ENCODE results near the gene DMBT1.

The DMBT1 gene

DNA sequence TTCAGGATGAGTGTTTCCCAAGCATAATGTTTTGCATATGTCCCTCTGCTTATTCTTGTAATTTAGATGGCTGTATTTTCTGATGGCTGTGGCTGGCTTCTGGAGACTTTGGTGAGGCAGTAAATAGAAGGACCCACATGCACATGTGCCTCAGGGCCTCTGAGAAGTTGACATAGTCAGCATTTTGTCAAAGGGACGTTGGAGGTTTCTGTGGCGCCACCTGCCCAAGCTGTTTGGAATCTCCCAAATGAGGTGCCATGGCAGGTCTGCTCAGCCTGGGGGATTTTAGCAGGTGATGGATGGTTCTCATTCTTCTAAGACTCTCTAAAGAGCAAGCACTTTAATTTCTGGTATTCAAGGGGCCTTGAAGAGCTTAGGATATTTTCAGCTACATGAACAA, 109.3 kb downstream of the DMBT1 start:
- DNase-seq (ENCODE audit: low read depth in 2 of 2) = no peak

DNA sequence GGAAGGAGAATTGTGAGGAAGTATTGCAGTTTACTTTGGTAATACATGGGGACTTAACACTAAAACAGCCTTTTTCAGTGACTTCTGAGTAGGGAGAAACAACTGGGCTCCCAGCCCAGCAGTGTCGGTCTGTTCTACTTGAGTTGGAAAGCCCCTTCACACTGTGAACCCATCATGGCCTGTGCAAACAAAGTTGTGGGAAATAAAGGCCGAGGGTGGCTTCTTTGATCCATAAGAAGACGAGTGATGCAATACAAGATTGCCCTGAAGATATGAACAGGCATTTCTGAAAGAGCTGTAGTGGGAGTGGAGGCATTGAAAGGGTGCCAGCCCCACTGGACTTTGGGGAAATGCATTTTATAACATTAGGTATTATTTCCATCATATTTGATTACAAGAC, 110.8 kb downstream of the DMBT1 start:
- no peak for DNase-seq (ENCODE audit: low read depth in 2 of 2)

DNA sequence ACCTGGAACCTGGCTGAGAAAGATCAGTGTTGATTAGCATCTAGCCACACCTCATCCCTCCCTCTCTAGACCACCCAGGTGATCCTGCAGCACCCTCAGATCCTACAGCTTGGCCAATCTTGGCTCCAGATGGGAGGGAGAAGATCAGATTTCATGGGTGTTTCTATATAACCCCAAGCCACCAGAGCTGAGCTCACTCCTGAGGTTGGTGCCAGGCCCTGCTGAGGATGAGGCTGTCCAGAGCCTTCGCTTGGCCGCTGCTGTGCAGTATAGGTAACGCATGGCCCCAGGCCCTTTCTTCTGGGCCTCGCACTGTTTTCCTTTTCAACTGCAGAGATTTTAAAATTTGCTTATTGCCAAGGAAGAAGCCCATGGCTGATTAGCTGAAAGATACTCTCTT, 112.1 kb downstream of the DMBT1 start:
- no peak for DNase-seq (ENCODE audit: low read depth in 2 of 2)

DNA sequence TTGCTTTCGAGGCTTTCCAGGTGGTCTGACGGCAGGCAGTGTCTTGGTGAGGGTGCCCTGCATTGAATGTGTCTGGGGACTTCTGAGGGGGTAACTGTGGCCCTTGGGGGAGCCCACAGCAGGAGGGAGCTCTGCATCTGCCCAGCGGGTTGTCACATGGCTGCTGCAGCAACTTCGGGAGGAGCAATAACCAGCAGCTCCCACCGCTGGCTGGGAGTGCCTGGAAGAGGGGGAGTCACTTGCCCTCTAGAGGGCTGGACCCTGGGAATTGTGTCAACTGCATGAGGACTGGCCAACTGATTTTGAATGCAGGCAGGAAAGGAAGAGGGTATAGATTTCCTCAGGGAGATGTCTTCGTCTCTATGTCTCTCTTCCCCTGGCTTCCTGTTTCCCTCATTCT, 112.7 kb downstream of the DMBT1 start:
- DNase-seq (ENCODE audit: low read depth in 2 of 2) = no peak

DNA sequence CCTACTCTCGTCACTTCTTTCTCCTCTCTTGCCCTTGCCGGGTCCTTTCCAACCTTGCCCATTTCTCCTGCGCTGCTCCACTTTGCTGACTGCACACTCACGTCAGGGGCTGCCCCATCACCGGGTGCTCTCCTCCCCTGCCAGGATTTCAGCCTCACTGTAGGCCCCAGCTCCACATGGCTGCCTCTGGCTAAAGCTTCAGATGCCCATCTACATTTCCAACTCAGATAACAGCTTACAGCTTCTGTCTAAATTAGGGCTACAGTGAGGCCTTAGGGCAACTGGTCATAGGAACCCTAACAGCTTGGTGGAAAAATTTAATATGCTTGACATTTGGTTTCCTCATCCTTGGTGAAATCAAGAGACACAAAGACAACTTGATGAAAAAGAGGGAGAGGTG, 113.2 kb downstream of the DMBT1 start:
- no peak for DNase-seq (ENCODE audit: low read depth in 2 of 2)

DNA sequence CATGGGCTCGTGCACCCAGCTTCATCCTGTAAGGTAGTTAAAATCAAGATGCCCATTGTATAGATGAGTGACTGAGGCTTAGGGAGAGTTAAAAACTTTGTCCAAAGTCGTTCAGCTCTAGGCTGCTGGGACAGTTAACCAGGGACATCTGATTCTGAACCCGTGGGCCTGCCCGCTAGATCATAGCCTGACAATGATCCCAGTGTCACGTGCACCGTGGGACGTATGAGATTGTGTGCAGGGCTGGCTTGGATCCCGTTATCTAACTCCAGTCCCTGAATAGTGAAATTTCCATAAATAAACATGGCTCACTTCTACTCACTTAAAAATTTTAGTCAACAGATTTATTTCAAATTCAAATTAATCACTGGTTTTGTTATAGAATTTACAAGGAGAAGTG, 114.2 kb downstream of the DMBT1 start:
- DNase-seq (ENCODE audit: low read depth in 2 of 2) = no peak

DNA sequence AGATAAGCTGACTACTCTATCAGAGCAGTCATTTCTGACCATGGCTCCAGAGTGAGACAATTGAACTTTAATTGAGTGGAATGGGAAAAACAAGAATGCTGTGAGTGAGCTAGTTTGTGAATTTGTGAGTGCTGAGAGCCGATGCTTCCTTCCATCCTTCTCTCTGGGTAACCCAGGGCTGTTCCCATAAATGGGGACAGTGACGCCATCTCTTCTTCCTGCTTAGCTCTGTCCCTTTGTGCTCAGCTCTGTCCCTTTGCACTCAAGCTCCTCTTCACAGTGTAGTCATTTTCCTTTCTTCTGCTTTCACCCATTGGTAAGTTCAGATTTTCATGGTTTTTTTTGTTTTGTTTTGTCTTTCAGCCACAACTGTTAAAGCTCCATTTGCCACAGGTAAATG, 114.7 kb downstream of the DMBT1 start:
- DNase-seq (ENCODE audit: low read depth in 2 of 2) = no peak

DNA sequence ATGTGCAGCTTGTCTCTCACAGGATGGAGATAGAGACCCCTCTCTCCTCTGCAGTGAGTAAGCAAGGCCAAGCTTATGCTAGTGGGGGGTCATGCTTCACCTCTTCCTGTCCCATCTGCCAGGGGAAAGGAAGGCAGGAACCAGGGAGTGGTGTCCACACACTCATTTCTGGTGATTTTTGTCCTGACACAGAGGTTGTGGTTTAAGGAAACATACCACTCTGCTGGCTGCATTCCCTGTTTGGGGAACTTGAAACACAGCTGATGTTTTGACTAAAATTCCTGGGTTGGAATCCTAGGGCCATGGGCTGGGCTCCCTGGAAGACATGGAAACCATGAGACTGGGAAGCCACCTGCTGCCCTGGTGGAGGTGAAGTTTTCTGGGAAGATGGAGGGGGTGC, 117.7 kb downstream of the DMBT1 start:
- DNase-seq (ENCODE audit: low read depth in 2 of 2) = no peak

DNA sequence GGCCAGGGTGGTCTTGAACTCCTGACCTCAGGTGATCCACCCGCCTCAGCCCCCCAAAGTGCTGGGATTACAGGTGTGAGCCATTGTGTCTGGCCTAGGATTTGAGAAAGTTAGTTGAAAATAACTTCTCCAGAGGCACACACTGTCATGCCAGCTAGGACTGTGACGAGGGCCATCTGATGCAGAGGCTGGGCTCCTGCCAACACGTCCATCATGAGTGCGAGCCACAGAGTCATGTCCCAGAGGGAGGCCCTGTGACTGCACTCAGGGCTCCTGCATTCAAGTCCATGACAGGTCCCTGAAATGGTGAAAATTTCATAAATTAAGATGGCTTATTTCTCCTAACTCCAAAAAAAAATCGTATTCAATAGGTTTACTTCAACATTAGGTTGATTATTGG, 122.0 kb downstream of the DMBT1 start:
- DNase-seq (ENCODE audit: low read depth in 2 of 2) = no peak

DNA sequence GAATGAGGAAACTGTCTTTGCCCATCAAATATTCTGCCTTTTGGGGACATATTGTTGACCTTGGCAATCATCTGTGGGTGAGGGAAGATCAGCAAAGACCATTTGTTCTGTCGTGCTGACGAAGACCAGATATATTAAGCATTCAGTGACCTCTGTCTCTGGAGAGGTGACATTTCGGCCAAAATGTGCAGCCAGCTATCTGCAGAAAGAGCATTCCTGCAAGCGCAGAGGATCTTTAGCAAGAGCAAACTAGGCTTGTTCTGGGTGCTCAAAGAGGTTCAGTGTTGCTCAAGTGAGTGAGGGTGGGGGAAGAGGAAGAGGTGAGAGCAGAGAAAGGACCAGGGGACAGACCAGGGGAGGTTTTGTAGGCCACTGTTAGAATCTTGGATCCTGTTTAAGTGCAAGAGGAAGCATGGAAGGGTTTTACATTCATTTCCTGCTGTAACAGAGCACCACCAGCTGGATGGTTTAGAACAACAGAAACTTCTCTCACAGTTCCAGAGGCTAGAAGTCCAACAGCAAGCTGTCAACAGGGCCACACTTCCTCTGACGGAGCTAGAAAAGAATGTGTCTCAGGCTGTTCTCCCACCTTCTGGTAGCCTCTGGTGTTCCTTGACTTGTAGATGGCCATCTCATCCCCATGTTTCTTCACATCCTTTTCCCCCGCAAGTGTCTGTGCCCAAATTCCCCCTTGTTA, 127.9 kb downstream of the DMBT1 start:
- DNase-seq (ENCODE audit: low read depth in 2 of 2) = no peak

DNA sequence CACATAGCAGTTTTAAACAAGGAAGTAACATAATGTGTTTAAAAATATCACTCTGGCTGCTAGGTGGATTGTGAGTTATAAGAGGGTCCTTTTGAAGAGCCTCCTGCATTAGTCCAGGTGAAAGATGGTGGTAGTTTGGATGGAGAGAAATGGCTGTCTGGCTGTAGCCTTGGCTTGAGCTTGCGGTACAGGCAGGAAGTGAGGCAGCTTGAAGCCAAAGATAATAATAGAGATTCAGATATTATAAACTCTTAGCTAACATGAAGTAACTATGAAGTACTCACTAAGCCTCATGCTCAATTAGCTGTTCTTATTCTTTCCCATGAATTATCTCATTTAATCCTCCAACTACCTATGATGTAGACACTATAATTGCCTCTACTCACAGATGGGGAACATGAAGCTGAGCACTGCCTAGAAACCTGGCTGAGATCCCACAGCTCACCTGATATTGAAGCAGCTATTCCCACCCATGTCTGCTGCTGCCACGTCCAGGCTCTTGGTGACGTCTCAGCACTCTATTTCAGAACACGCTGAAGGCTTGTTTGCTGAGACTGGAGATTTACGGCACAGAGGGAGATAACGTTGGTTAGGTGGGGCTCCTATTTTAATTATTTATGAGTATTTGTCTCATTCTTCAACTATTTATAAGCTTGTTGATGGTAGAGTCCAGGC, 128.7 kb downstream of the DMBT1 start:
- DNase-seq (ENCODE audit: low read depth in 2 of 2) = no peak

DNA sequence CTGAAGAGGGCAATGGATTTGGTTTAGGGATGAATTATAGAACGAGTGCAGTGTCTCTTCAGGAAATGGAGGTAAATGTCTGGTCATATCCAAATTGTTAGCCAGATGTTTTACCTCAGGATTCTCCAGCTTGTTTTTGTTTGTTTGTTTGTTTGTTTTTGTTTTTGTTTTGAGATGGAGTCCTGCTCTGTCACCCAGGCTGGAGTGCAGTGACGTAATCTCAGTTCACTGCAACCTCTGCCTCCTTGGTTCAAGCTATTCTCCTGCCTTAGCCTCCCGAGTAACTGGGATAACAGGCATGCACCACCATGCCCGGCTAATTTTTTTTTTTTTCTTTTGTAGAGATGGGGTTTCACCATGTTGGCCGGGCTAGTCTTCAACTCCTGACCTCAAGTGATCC, 132.2 kb downstream of the DMBT1 start:
- no peak for DNase-seq (ENCODE audit: low read depth in 2 of 2)

Data from fibroblast of skin of left quadriceps (primary cell).